Measurements from ENCODE around the gene TSC22D1.

DNA sequence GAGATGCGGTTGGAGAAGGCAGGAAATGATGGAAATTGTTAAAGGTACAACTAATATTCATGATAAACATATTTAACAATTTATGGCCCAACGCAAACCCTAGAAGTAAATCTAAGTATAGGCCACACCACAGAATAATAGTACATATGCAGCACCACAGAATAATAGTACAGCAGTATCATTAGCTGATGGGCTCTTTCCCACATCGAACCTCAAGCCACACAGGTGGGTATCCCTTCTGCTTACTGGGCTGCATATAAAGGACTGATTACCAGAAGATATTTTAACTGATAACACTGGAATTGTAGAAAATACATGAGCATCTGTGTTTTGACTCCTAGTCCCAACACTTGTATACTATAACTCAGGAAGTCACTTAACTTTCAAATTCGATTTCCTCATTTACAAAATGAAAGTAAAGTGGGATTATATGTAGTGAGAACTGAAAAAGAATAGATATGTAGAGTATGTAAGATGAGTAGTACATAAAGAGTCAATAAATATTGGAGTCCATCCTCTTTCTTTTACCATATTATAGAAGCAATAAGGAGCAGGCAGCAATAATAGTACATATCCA, 91.5 kb downstream of the TSC22D1 start:
- TF ChIP-seq, protein P1, sequence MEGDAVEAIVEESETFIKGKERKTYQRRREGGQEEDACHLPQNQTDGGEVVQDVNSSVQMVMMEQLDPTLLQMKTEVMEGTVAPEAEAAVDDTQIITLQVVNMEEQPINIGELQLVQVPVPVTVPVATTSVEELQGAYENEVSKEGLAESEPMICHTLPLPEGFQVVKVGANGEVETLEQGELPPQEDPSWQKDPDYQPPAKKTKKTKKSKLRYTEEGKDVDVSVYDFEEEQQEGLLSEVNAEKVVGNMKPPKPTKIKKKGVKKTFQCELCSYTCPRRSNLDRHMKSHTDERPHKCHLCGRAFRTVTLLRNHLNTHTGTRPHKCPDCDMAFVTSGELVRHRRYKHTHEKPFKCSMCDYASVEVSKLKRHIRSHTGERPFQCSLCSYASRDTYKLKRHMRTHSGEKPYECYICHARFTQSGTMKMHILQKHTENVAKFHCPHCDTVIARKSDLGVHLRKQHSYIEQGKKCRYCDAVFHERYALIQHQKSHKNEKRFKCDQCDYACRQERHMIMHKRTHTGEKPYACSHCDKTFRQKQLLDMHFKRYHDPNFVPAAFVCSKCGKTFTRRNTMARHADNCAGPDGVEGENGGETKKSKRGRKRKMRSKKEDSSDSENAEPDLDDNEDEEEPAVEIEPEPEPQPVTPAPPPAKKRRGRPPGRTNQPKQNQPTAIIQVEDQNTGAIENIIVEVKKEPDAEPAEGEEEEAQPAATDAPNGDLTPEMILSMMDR (IDR thresholded peaks at IDR 0.05 in 4 of 5, conservative IDR thresholded peaks at IDR 0.05 in 1 of 5), result no peak
- TF ChIP-seq POLR2A (IDR thresholded peaks at IDR 0.05), result no peak

Data from gastrocnemius medialis (tissue), 4 donors.